Esophagus muscularis mucosa (tissue), 3 donors: Measurements from ENCODE around the gene TM9SF2.

Source experiments
- CTCF ChIP-seq, 3 experiments: fragments of 200-600 bp in 2 of 3; fragments of 450-650 bp in 1 of 3; sonication (generic) in 2 of 3; IDR thresholded peaks; one replicate each; pipeline ENCODE4 v1.5.1; 2017 to 2019; ENCODE audit warnings: antibody characterized with exemption in 3 of 3, mild to moderate bottlenecking in 2 of 3, moderate library complexity in 1 of 3
- POLR2A ChIP-seq: fragments of 450-650 bp; IDR thresholded peaks from one replicate; pipeline ENCODE4 v1.6.1; 2017; ENCODE audit warnings: antibody characterized with exemption, moderate library complexity, mild to moderate bottlenecking, low read depth

- TF ChIP-seq CTCF (IDR thresholded peaks at IDR 0.05) (no peak), POLR2A (no peak)
Observed at GRCh38 chr13:99558570-99559180, 57.4 kb downstream of the TM9SF2 start.
